GM19023 (cell line): Measurements from ENCODE around the gene MAP1B.
"Not testable (repeated sequence)": the region's sequence is repeated elsewhere in the genome, so short reads cannot be mapped to it uniquely, and the experiment has no call there.

Experiments
- ATAC-seq: cut with Tn5 transposase; IDR thresholded peaks from one replicate; pipeline ENCODE4 v1.9.1; 2021; ENCODE audit warnings: mild to moderate bottlenecking, moderate library complexity; ENCODE audit not compliant: unreplicated experiment

The MAP1B gene

GRCh38 chr5:72159501-72159911 is 52.2 kb downstream of the MAP1B start:
- no peak for ATAC-seq

- no peak for ATAC-seq
Observed at GRCh38 chr5:72160329-72160728, 53.1 kb downstream of the MAP1B start.

- no peak for ATAC-seq
Observed at GRCh38 chr5:72160959-72161358, 53.7 kb downstream of the MAP1B start.

GRCh38 chr5:72161951-72162350 is 54.7 kb downstream of the MAP1B start:
- ATAC-seq, result no peak

- ATAC-seq, result no peak
Observed at GRCh38 chr5:72163349-72163983, 56.2 kb downstream of the MAP1B start.

GRCh38 chr5:72166070-72166979 is 59.0 kb downstream of the MAP1B start:
- no peak for ATAC-seq

GRCh38 chr5:72167257-72167656 is 60.0 kb downstream of the MAP1B start:
- ATAC-seq, result no peak

GRCh38 chr5:72167804-72168203 is 60.5 kb downstream of the MAP1B start:
- ATAC-seq, result no peak

GRCh38 chr5:72170101-72170500 is 62.8 kb downstream of the MAP1B start:
- no peak for ATAC-seq

GRCh38 chr5:72171181-72171580 is 63.9 kb downstream of the MAP1B start:
- ATAC-seq, result not testable (repeated sequence)

GRCh38 chr5:72171667-72172066 is 64.4 kb downstream of the MAP1B start:
- no peak for ATAC-seq

- ATAC-seq, result no peak
Observed at GRCh38 chr5:72172786-72173185, 65.5 kb downstream of the MAP1B start.

GRCh38 chr5:72177538-72177937 is 70.3 kb downstream of the MAP1B start:
- peak; percentile 76 for ATAC-seq

GRCh38 chr5:72179028-72179815 is 71.9 kb downstream of the MAP1B start:
- ATAC-seq, result no peak

GRCh38 chr5:72179816-72180440 is 72.7 kb downstream of the MAP1B start:
- no peak for ATAC-seq

- ATAC-seq, result no peak
Observed at GRCh38 chr5:72180925-72181324, 73.7 kb downstream of the MAP1B start.

- ATAC-seq, result no peak
Observed at GRCh38 chr5:72182686-72183085, 75.4 kb downstream of the MAP1B start.

- no peak for ATAC-seq
Observed at GRCh38 chr5:72183101-72183520, 75.8 kb downstream of the MAP1B start.

GRCh38 chr5:72184408-72184807 is 77.1 kb downstream of the MAP1B start:
- ATAC-seq, result no peak

- no peak for ATAC-seq
Observed at GRCh38 chr5:72185496-72186329, 78.4 kb downstream of the MAP1B start.
